T47D (cell line): ENCODE results near the gene GPM6B.

ENCODE experiments used
- DNase-seq, 2 experiments: peaks; one replicate each; pipeline versions ENCODE4 v3.0.0 to v3.0.0-alpha.2; 2011 to 2012; ENCODE audit warnings: low read depth in 1 of 2, low spot score in 1 of 2
- JUND ChIP-seq: IDR thresholded peaks from 2 replicates; pipeline ENCODE4 v1.6.1; 2012; ENCODE audit warnings: low read depth
- in situ Hi-C: cut with HindIII; loops from 2 replicates; pipeline ENCODE4 v1.10.0; 2016; ENCODE audit warnings: low sequenced_read_pairs, low pct_unique_long_range_greater_than_20kb

The GPM6B gene

GRCh38 chrX:13836575-13836974, 19.7 kb upstream of the GPM6B start:
- in situ Hi-C loops: no loop called here

GRCh38 chrX:13835825-13836224, 18.9 kb upstream of the GPM6B start:
- no peak for TF ChIP-seq JUND
- in situ Hi-C loops: no loop called here
- DNase-seq: no peak

More at GRCh38 chrX:13836575-13836974, 19.7 kb upstream of the GPM6B start:
- no peak for TF ChIP-seq JUND
- DNase-seq: no peak

- no peak for TF ChIP-seq JUND
- DNase-seq: no peak
- in situ Hi-C loops: no loop called here
These were observed 17.5 kb upstream of the GPM6B start for GRCh38 chrX:13834355-13834754.

- no peak for TF ChIP-seq JUND
- in situ Hi-C loops: no loop called here
- DNase-seq: no peak
These were observed 13.1 kb upstream of the GPM6B start for GRCh38 chrX:13829983-13830382.

- TF ChIP-seq JUND: no peak
- no peak for DNase-seq
- in situ Hi-C loops: no loop called here
These were observed 11.5 kb upstream of the GPM6B start for GRCh38 chrX:13828392-13828791.

GRCh38 chrX:13827298-13828090, 10.6 kb upstream of the GPM6B start:
- DNase-seq: no peak
- in situ Hi-C loops: no loop called here
- no peak for TF ChIP-seq JUND

- in situ Hi-C loops: no loop called here
- no peak for TF ChIP-seq JUND
- no peak for DNase-seq
These were observed 9.9 kb upstream of the GPM6B start for GRCh38 chrX:13826770-13827169.

GRCh38 chrX:13825178-13825762, 8.4 kb upstream of the GPM6B start:
- no peak for TF ChIP-seq JUND
- in situ Hi-C loops: no loop called here
- DNase-seq: no peak

GRCh38 chrX:13824746-13825145, 7.9 kb upstream of the GPM6B start:
- TF ChIP-seq JUND: no peak
- in situ Hi-C loops: no loop called here
- no peak for DNase-seq

- in situ Hi-C loops: no loop called here
- no peak for DNase-seq
These were observed 4.8 kb upstream of the GPM6B start for GRCh38 chrX:13821738-13822137.

GRCh38 chrX:13816176-13816575, 717 bp downstream of the GPM6B start:
- TF ChIP-seq JUND: no peak
- in situ Hi-C loops: no loop called here
- no peak for DNase-seq

More at GRCh38 chrX:13821738-13822137, 4.8 kb upstream of the GPM6B start:
- no peak for TF ChIP-seq JUND

GRCh38 chrX:13815664-13816063, 1.2 kb downstream of the GPM6B start:
- in situ Hi-C loops: no loop called here
- TF ChIP-seq JUND: no peak
- no peak for DNase-seq

GRCh38 chrX:13808865-13809264, 8.0 kb downstream of the GPM6B start:
- DNase-seq: no peak
- in situ Hi-C loops: no loop called here
- no peak for TF ChIP-seq JUND
